Activated CD8-positive, alpha-beta memory T cell treated with anti-CD3 and anti-CD28 coated beads for 1 hour (primary cell): Measurements from ENCODE around the gene CHKA.

ENCODE experiments used
- DNase-seq, 2 donors: peaks; one replicate each; pipeline ENCODE4 v3.0.0-alpha.2; 2020; ENCODE audit warnings: low read depth in 1 of 2; ENCODE audit errors: extremely low read depth in 1 of 2

Gene CHKA

DNA sequence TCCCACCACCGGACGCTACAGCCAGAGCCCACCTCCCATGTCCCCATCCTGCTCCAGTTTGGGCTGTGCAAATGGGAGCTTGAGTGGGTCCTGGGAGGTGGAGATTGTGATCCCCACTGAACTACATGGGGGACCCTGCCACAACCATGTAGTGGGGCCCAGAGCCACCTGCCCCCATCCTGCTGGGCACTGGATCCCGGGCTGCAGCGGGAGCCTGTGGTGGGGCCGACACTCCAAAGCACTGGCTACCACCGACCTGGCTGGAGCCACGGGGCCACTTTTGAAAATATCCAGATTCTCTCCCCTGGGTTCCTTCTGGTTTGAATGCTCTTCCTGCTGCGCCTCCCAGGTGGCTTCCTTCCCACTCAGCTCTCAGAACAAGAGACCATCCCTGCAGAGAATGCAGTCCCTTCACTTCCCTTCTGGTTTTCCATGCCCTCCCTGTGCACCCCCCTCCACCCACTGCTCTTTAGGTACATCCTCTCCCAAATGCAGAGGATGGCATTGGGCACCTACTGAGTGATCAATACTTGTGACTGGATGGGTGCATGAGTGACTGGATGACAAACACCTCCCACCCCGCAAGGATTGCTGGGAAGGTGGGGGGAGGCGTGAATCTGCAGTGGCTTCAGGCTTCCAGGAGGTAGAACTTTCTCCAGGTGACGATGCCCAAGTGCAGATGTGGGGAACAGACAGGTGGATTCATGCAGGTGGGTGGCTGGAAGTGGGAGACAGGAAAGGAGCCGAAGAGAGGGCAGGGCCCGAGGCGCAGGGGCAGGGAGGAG is 116.4 kb downstream of the CHKA start:
- DNase-seq, result no peak

DNA sequence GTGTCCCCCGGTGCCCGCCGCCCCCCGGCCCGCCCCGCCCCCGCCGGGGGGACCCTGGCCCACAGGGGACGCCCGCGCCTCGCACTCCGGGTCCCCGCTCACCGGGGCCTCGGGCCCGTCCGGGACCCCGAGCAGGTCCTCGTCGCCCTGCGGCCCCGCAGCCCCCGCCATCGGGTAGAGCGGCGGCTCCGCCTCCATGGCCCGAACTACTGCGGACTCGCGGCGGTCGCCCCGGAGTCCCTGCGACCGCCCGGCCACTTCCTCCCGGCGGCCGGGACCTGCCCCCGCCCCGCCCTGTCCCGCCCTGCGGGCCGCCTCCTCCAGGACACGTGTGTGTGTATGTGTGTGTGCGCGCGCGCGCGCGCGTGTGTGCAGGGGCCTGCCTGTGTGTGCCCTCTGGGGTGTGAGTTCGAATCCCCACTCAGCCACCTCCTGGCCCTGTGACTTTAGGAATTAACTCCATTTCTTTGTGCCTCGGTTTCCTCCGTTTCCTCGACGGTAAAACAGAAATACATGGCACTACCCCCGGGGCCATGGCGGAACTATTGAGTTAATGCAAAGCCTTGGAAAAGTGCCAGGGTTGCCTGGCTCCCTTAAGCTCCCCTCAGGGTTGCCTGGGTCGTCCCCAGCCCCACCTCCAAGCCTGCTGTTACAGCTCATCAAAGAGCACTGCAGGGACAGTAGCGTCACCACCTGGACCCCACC is 117.2 kb downstream of the CHKA start, which contains the start of gene UNC93B1:
UNC93B1 (minus strand) TSS at position 252 of the 705 bp plus-strand sequence; CDS start at position 198, 54 bp downstream.
- peak in 1 of 2 donors; percentile 60 for DNase-seq

DNA sequence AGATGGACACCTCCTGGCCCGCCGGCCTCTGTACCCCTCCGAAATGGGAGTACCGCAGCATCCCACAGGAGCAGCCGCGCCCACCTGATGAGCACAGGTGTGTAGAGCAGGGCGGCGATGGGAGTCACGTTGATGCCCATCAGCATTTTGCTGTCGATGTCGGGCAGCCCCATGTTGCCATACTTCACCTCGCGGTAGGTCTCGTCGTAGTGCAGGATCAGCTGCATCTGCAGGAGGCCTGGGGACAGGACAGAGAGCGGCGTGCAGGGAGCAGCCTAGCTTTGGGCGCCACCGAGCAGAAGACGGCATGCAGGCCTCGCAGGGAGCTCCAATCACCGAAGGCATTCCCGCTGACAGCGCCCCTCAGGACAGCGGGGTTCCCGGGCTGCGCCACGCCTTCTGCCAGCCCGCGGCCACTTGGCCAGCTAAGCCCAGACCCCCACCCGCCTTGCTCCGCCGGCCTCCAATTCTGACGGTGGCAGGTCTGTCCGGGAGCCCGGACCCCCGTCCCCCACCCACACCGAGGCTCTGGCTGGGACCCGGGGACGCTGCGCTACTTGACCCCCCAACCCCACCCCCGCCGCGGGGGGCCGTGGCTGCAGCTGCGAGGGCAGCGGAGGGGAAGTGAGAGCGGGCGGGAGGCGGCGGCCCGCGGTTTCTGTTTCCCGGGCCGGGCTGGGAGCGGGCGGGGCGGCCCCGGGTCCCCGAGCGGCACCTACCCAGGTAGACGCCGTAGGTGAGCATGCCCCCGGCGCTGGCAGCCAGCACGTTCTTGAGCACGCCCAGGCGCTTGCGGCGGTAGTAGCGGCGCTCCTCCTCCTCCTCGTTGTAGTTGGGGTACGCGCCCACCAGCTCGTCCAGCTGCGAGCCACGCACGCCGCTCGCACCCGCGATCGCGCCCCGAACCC is 118.0 kb downstream of the CHKA start:
- peak; percentile 25 to 31 for DNase-seq
